HepG2 (cell line): ENCODE data around the gene BMPR1B. TPM values are rescaled to one million over a fixed set of nuclear protein-coding genes. Genes with fewer than 3 reads are reported as not detected.

Experiments used
- ATAC-seq: fragments of 200-7000 bp; cut with Tn5 transposase; 3 replicates; pipeline ENCODE4 v1.9.1; 2020; ENCODE audit warnings: mild to moderate bottlenecking, moderate library complexity
- BruUV-seq: library from RNA; stranded (reverse); fragments of 400-500 nt; replicated peaks from 2 replicates; lab custom pipeline; 2021; lab: Mats Ljungman, UMichigan
- CTCF ChIA-PET: fragments of 300-600 bp; formaldehyde crosslinking; extraction: SDS; loops from one replicate; lab custom pipeline; 2021; ENCODE audit warnings: low total read pairs, inconsistent platforms, low intra/inter-chr PET ratio; lab: Yijun Ruan, JAX
- POLR2A ChIA-PET: fragments of 350-600 bp; sonication (Branson Sonifier 250); formaldehyde crosslinking; loops from one replicate; lab custom pipeline; 2020; ENCODE audit warnings: antibody characterized with exemption, inconsistent platforms; lab: Yijun Ruan, JAX
- DNase-seq: peaks from one replicate; pipeline ENCODE4 v3.0.0-alpha.2; 2015; ENCODE audit warnings: low spot score
- FAIRE-seq: peaks from 3 replicates; lab custom pipeline; 2011; peaks lifted over from hg19 to GRCh38; lab: Jason Lieb, UNC
- H2AFZ ChIP-seq: one replicate; pipeline ENCODE4 v1.6.1; 2011; ENCODE audit warnings: low read length, inconsistent platforms
- H3K27ac ChIP-seq: fragments of 300-600 bp; 3 replicates; pipeline ENCODE4 v1.8.0; 2011; ENCODE audit warnings: mixed run types, mild to moderate bottlenecking, mixed read lengths, low read length, inconsistent platforms; ENCODE audit not compliant: insufficient read depth; ENCODE audit errors: extremely low read length
- H3K27me3 ChIP-seq, 2 experiments: fragments of 200-600 bp in 1 of 2; 2 replicates in 1 of 2; 3 replicates in 1 of 2; pipeline versions ENCODE4 v1.6.0 to v1.8.0; 2011; ENCODE audit warnings: low read length in 2 of 2, mild to moderate bottlenecking in 2 of 2, moderate library complexity in 2 of 2, inconsistent platforms in 1 of 2; ENCODE audit not compliant: insufficient read depth in 2 of 2, control insufficient read depth in 1 of 2
- H3K36me3 ChIP-seq, 2 experiments: fragments of 200-600 bp in 1 of 2; replicated peaks in 1 of 2; 2 replicates in 1 of 2; 3 replicates in 1 of 2; pipeline versions ENCODE4 v1.5.1 to v1.8.0; 2011; ENCODE audit warnings: low read length in 2 of 2, inconsistent platforms in 1 of 2; ENCODE audit not compliant: insufficient read depth in 2 of 2, control insufficient read depth in 1 of 2
- H3K4me1 ChIP-seq: 2 replicates; pipeline ENCODE4 v1.5.1; 2012; ENCODE audit warnings: low read length, inconsistent platforms; ENCODE audit not compliant: insufficient read depth
- H3K4me2 ChIP-seq: 2 replicates; pipeline ENCODE4 v1.6.0; 2011; ENCODE audit warnings: low read depth, low read length, inconsistent platforms
- H3K4me3 ChIP-seq, 3 experiments: fragments of 200-600 bp in 1 of 3; sonication (generic), shearing (Covaris generic) in 1 of 3; replicated peaks in 1 of 3; 2 replicates each; pipeline ENCODE4 v1.5.1; 2011 to 2016; ENCODE audit warnings: low read length in 3 of 3, inconsistent platforms in 2 of 3, low read depth in 2 of 3, mild to moderate bottlenecking in 2 of 3, control low read depth in 1 of 3, mixed read lengths in 1 of 3; ENCODE audit not compliant: insufficient read depth in 1 of 3
- H3K79me2 ChIP-seq: one replicate; pipeline ENCODE4 v1.6.1; 2011; ENCODE audit warnings: low read length, inconsistent platforms; ENCODE audit not compliant: insufficient read depth
- H3K9ac ChIP-seq: 2 replicates; pipeline ENCODE4 v1.6.0; 2011; ENCODE audit warnings: mild to moderate bottlenecking, low read depth, low read length, inconsistent platforms; ENCODE audit not compliant: insufficient read depth
- H3K9me3 ChIP-seq: 2 replicates; pipeline ENCODE4 v1.5.1; 2012; ENCODE audit warnings: mild to moderate bottlenecking, low read length
- H4K20me1 ChIP-seq: 2 replicates; pipeline ENCODE4 v1.6.0; 2011; ENCODE audit warnings: inconsistent platforms, mild to moderate bottlenecking, low read length, moderate library complexity; ENCODE audit not compliant: insufficient read depth
- ARNTL ChIP-seq: sonication (generic); formaldehyde crosslinking; IDR thresholded peaks from 2 replicates; pipeline ENCODE4 v1.4.0; 2020; ENCODE audit warnings: mild to moderate bottlenecking, missing genetic modification reagents
- BRCA1 ChIP-seq: sonication (generic); formaldehyde crosslinking; IDR thresholded peaks from 2 replicates; pipeline ENCODE4 v1.4.0; 2020; ENCODE audit warnings: missing genetic modification reagents
- DR1 ChIP-seq: sonication (generic); formaldehyde crosslinking; IDR thresholded peaks from 2 replicates; pipeline ENCODE4 v1.8.0; 2021; ENCODE audit warnings: mild to moderate bottlenecking, missing genetic modification reagents, inconsistent platforms
- ELF1 ChIP-seq: sonication (generic); formaldehyde crosslinking; IDR thresholded peaks from 2 replicates; pipeline ENCODE4 v1.4.0; 2020; ENCODE audit warnings: missing genetic modification reagents
- HNF4A ChIP-seq: sonication (generic); formaldehyde crosslinking; IDR thresholded peaks from 2 replicates; pipeline ENCODE4 v1.4.0; 2020; ENCODE audit warnings: missing genetic modification reagents
- LCORL ChIP-seq, 2 experiments: fragments of 450-650 bp in 1 of 2; sonication (generic) in 1 of 2; formaldehyde crosslinking in 1 of 2; IDR thresholded peaks; 2 replicates each; pipeline versions ENCODE4 v1.5.0 to v1.6.1; 2017 to 2020; ENCODE audit warnings: antibody characterized with exemption in 1 of 2, missing genetic modification reagents in 1 of 2
- ZFP36L1 ChIP-seq: sonication (generic); formaldehyde crosslinking; IDR thresholded peaks from 2 replicates; pipeline ENCODE4 v1.8.0; 2022; ENCODE audit warnings: mild to moderate bottlenecking, missing genetic modification reagents, moderate library complexity
- ZNF564 ChIP-seq: sonication (generic); formaldehyde crosslinking; IDR thresholded peaks from 2 replicates; pipeline ENCODE4 v1.8.1; 2023; ENCODE audit warnings: mild to moderate bottlenecking, missing genetic modification reagents
- ZNF740 ChIP-seq: sonication (generic); formaldehyde crosslinking; IDR thresholded peaks from 2 replicates; pipeline ENCODE4 v1.4.0; 2020; ENCODE audit warnings: missing genetic modification reagents
- ZSCAN29 ChIP-seq: sonication (generic); formaldehyde crosslinking; conservative IDR thresholded peaks from 2 replicates; pipeline ENCODE4 v1.4.0; 2020; ENCODE audit warnings: mild to moderate bottlenecking, missing genetic modification reagents
- WGBS: methylation state at CpG from one replicate; pipeline ENCODE4 v1.1.6; 2017; ENCODE audit warnings: low lambda C conversion rate; 5-methylcytosine and 5-hydroxymethylcytosine counted together
- in situ Hi-C: cut with HindIII; loops from 2 replicates; pipeline ENCODE4 v1.10.0; 2017; ENCODE audit warnings: low pct_unique_long_range_greater_than_20kb; ENCODE audit not compliant: extremely low pct_ligation_motif_present
- intact Hi-C: fragments of 100-400 bp; cut with micrococcal nuclease; formaldehyde crosslinking; loops from one replicate; pipeline ENCODE4 v1.10.0; 2022; ENCODE audit not compliant: unreplicated experiment
- polyA plus RNA-seq, 8 experiments: library from polyadenylated mRNA; depleted of rRNA in 3 of 8; stranded (reverse) in 7 of 8; unstranded in 1 of 8; fragments of >200 nt; fragmentation: Illumina TruSeq in 4 of 8; extraction: Trizol in 4 of 8; gene quantifications; 2 replicates each; pipeline versions ENCODE4 v1.2.1 to v1.2.3, GENCODE V29; 2011 to 2016; ENCODE audit warnings: low read depth in 4 of 8, missing spikeins in 1 of 8, mixed read lengths in 1 of 8; ENCODE audit not compliant: insufficient read depth in 1 of 8
- total RNA-seq, 5 experiments: library from RNA; depleted of rRNA; stranded (reverse); fragments of >200 nt; fragmentation: Illumina TruSeq; extraction: Trizol; gene quantifications; 2 replicates each; pipeline ENCODE4 v1.2.3, GENCODE V29; 2016; ENCODE audit warnings: low read depth in 1 of 5
- TF ChIP-seq, protein P1 (sequence below): sonication (generic); formaldehyde crosslinking; IDR thresholded peaks from 2 replicates; pipeline ENCODE4 v1.4.0; 2020; ENCODE audit warnings: missing genetic modification reagents
- TF ChIP-seq, protein P2 (sequence below): IDR thresholded peaks from 2 replicates; pipeline ENCODE4 v1.6.1; 2018; ENCODE audit warnings: missing genetic modification reagents

Gene BMPR1B
- total and polyA plus RNA-seq, 2 of the 13 experiments (the other 11 are each of a cell fraction or from before 2014, with no cell fraction given) = 0.07 TPM; not detected in 1

- TF ChIP-seq HNF4A (CRISPR knock-in tag) = no peak
- no peak for TF ChIP-seq ZNF564 (CRISPR knock-in tag)
- in situ Hi-C loops = no loop called here
- Histone ChIP-seq H3K27ac (no peak overlapping the region), H3K27me3 (no peaks in the 10 kb centered on the region), H3K36me3 (no peaks in the 10 kb centered on the region), H4K20me1 (no peaks in the 10 kb centered on the region), H3K9me3 (no peaks in the 10 kb centered on the region), H3K79me2 (no peaks in the 10 kb centered on the region), H2AFZ (no peak overlapping the region), H3K9ac (no peak overlapping the region), H3K4me1 (no peaks in the 10 kb centered on the region), H3K4me3 (no peak overlapping the region), H3K4me2 (no peak overlapping the region)
- no peak for ATAC-seq
- FAIRE-seq = no peak
- no TSS peak for BruUV-seq
- ChIA-PET CTCF (no interaction called here), POLR2A (no interaction called here)
- intact Hi-C loops = no loop called here
- 2% methylated on average over 2 of the region's 2 CpGs for WGBS
- no peak for DNase-seq
Measured at GRCh38 chr4:95051702-95052020, 293.9 kb downstream of the BMPR1B start.

DNA sequence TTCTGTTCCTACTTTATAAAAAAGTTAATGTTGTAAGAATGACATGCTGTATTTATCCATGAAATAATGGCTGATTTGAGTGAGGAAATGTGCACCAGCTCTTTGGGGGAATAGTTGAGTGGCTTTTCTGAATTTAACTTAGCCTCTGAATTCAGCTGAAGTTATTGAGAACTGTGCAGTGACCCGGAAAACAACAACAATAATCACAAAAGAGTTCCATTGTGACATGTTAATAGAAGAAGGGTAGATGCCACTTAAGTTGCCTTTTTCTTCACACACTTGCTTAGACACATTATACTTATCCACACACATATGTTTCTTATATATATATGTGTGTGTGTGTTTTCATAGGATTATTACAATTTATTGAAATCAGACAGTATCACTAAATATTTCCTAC is 301.2 kb downstream of the BMPR1B start:
- BruUV-seq = no TSS peak
- intact Hi-C loops = no loop called here
- Histone ChIP-seq H3K4me1 (no peaks in the 10 kb centered on the region), H2AFZ (no peak overlapping the region), H3K27ac (no peak overlapping the region), H3K9me3 (no peaks in the 10 kb centered on the region), H3K27me3 (no peaks in the 10 kb centered on the region), H3K4me2 (no peak overlapping the region), H4K20me1 (no peaks in the 10 kb centered on the region), H3K36me3 (no peaks in the 10 kb centered on the region), H3K79me2 (no peaks in the 10 kb centered on the region), H3K4me3 (no peak overlapping the region), H3K9ac (no peak overlapping the region)
- TF ChIP-seq LCORL (IDR thresholded peaks at IDR 0.05) = no peak
- TF ChIP-seq LCORL (CRISPR knock-in tag; IDR thresholded peaks at IDR 0.05) = no peak
- no peak for TF ChIP-seq ZNF740 (CRISPR knock-in tag)
- no peak for TF ChIP-seq BRCA1 (CRISPR knock-in tag)
- no peak for TF ChIP-seq ARNTL (CRISPR knock-in tag)
- TF ChIP-seq, protein P1, sequence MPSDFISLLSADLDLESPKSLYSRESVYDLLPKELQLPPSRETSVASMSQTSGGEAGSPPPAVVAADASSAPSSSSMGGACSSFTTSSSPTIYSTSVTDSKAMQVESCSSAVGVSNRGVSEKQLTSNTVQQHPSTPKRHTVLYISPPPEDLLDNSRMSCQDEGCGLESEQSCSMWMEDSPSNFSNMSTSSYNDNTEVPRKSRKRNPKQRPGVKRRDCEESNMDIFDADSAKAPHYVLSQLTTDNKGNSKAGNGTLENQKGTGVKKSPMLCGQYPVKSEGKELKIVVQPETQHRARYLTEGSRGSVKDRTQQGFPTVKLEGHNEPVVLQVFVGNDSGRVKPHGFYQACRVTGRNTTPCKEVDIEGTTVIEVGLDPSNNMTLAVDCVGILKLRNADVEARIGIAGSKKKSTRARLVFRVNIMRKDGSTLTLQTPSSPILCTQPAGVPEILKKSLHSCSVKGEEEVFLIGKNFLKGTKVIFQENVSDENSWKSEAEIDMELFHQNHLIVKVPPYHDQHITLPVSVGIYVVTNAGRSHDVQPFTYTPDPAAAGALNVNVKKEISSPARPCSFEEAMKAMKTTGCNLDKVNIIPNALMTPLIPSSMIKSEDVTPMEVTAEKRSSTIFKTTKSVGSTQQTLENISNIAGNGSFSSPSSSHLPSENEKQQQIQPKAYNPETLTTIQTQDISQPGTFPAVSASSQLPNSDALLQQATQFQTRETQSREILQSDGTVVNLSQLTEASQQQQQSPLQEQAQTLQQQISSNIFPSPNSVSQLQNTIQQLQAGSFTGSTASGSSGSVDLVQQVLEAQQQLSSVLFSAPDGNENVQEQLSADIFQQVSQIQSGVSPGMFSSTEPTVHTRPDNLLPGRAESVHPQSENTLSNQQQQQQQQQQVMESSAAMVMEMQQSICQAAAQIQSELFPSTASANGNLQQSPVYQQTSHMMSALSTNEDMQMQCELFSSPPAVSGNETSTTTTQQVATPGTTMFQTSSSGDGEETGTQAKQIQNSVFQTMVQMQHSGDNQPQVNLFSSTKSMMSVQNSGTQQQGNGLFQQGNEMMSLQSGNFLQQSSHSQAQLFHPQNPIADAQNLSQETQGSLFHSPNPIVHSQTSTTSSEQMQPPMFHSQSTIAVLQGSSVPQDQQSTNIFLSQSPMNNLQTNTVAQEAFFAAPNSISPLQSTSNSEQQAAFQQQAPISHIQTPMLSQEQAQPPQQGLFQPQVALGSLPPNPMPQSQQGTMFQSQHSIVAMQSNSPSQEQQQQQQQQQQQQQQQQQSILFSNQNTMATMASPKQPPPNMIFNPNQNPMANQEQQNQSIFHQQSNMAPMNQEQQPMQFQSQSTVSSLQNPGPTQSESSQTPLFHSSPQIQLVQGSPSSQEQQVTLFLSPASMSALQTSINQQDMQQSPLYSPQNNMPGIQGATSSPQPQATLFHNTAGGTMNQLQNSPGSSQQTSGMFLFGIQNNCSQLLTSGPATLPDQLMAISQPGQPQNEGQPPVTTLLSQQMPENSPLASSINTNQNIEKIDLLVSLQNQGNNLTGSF = no peak
- no peak for TF ChIP-seq ZSCAN29 (CRISPR knock-in tag)
- no peak for TF ChIP-seq ZFP36L1 (CRISPR knock-in tag)
- TF ChIP-seq ELF1 (CRISPR knock-in tag) = no peak
- TF ChIP-seq, protein P2, sequence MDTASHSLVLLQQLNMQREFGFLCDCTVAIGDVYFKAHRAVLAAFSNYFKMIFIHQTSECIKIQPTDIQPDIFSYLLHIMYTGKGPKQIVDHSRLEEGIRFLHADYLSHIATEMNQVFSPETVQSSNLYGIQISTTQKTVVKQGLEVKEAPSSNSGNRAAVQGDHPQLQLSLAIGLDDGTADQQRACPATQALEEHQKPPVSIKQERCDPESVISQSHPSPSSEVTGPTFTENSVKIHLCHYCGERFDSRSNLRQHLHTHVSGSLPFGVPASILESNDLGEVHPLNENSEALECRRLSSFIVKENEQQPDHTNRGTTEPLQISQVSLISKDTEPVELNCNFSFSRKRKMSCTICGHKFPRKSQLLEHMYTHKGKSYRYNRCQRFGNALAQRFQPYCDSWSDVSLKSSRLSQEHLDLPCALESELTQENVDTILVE (CRISPR knock-in tag) = no peak
- TF ChIP-seq DR1 (CRISPR knock-in tag) = no peak
- ChIA-PET CTCF (no interaction called here), POLR2A (no interaction called here)
- FAIRE-seq (no peak), ATAC-seq (no peak), DNase-seq (no peak)
- 41% methylated on average over 1 of the region's 1 CpG for WGBS
- in situ Hi-C loops = no loop called here
